ENCODE results near the gene BICDL2. TPM values are rescaled to one million over a fixed set of nuclear protein-coding genes. Genes with fewer than 3 reads are reported as not detected.

Gene BICDL2
- total and polyA plus RNA-seq, 2 of the 8 experiments (the other 6 are each of a cell fraction or from before 2014, with no cell fraction given), result 7.3 to 15.9 TPM

- FAIRE-seq (no peak), DNase-seq (ENCODE audit: low read depth in 1 of 2, low spot score in 2 of 2) (no peak)
- H3K9me3 ChIP-seq (ENCODE audit: insufficient read depth in 2 of 2, low read depth in 1 of 2, low read length in 1 of 2), result no peaks in the 10 kb centered on the region
- no peak overlapping the region for H3K4me3 ChIP-seq (ENCODE audit: extremely low read depth in 1 of 4, insufficient read depth in 2 of 4, low read depth in 3 of 4, low read length in 4 of 4)
- peak overlapping the region; percentile 84; the same call in 1 of the 2 replicates for H2BK12ac ChIP-seq (ENCODE audit: low read depth, low read length)
- no peak overlapping the region for H3K4ac ChIP-seq (replicated peaks; ENCODE audit: insufficient read length, low read depth, low read length)
- H3K18ac ChIP-seq (ENCODE audit: extremely low read depth, low read length), result peak overlapping the region; percentile 32; the same call in 1 of the 2 replicates
- H3K4me2 ChIP-seq (ENCODE audit: insufficient read depth in 1 of 2, low read depth in 2 of 2, low read length in 2 of 2), result no peak overlapping the region
- no peaks in the 10 kb centered on the region for H3K36me3 ChIP-seq (ENCODE audit: control insufficient read depth in 2 of 4, insufficient read depth in 4 of 4, low read length in 3 of 4)
- H3K27me3 ChIP-seq (replicated peaks in 1 of 4; ENCODE audit: control insufficient read depth in 3 of 4, extremely low read depth in 1 of 4, insufficient read depth in 3 of 4, low read length in 3 of 4), result no peaks in the 10 kb centered on the region; a peak in 1 of 7 replicates
- H4K20me1 ChIP-seq (replicated peaks in 1 of 2; ENCODE audit: control insufficient read depth in 1 of 2, insufficient read depth in 2 of 2, low read length in 2 of 2), result no peaks in the 10 kb centered on the region
- CTCF ChIA-PET (ENCODE audit: partially characterized antibody), result interaction anchor here (0.6 to 5.2 kb wide), 5 partner anchors 11 to 193 kb away, joined by 3 to 24 read pairs (median 4); partner anchors contain the start of gene CLDN6
- H2AFZ ChIP-seq (ENCODE audit: low read length), result no peak overlapping the region
- H3K9ac ChIP-seq (replicated peaks in 1 of 4; ENCODE audit: extremely low read depth in 1 of 4, low read depth in 3 of 4, low read length in 3 of 4), result no peak overlapping the region
- no peaks in the 10 kb centered on the region for H3K79me1 ChIP-seq (ENCODE audit: low read depth, low read length)
- WGBS, 2 experiments (ENCODE audit: extremely low coverage in 1 of 2, insufficient coverage in 1 of 2, insufficient read length in 1 of 2, insufficient replicate concordance in 2 of 2, low coverage in 1 of 2, low lambda C conversion rate in 2 of 2, missing lambda C conversion rate in 1 of 2), result 64% methylated on average over 7 of the region's 10 CpGs; no CpG with 5 or more reads in 1 of the 2 experiments
- no peak overlapping the region for H2BK20ac ChIP-seq (ENCODE audit: low read length)
- H2AK5ac ChIP-seq (ENCODE audit: low read depth, low read length), result no peak overlapping the region; the same call in 1 of the 2 replicates
- no peak overlapping the region for H3K56ac ChIP-seq (replicated peaks; ENCODE audit: insufficient read length, low read depth, low read length)
- H3K14ac ChIP-seq (ENCODE audit: insufficient read length), result no peak overlapping the region
- peak overlapping the region; percentile 19 for H4K5ac ChIP-seq (ENCODE audit: insufficient read length, low read depth, low read length)
- H2BK15ac ChIP-seq (ENCODE audit: low read length), result peak overlapping the region; percentile 61; the same call in 1 of the 2 replicates
- H3K4me1 ChIP-seq (replicated peaks in 1 of 4; ENCODE audit: control insufficient read depth in 3 of 4, insufficient read depth in 4 of 4, low read length in 3 of 4), result peaks cover 0 to 28% (median 18%) of the 10 kb centered on the region in 4 experiments; a peak in 6 of 7 replicates
- no peak overlapping the region for H3K27ac ChIP-seq (ENCODE audit: low read depth, low read length)
- peak overlapping the region; percentile 68; the same call in 1 of the 2 replicates for H2BK5ac ChIP-seq (ENCODE audit: low read depth, low read length)
- no peak overlapping the region for H2BK120ac ChIP-seq (replicated peaks; ENCODE audit: low read depth, low read length)
- H4K91ac ChIP-seq (replicated peaks; ENCODE audit: insufficient read length, low read length), result peak overlapping the region; percentile 31
- H3K23ac ChIP-seq (ENCODE audit: insufficient read length), result no peak overlapping the region
- H4K8ac ChIP-seq (ENCODE audit: extremely low read depth, insufficient read depth, low read length), result peak overlapping the region; percentile 11; the same call in 1 of the 2 replicates
- POLR2A ChIA-PET (ENCODE audit: partially characterized antibody), result interaction anchor here (1.1 to 15.2 kb wide), 7 partner anchors 8 to 41 kb away, joined by 4 to 200 read pairs (median 12); partner anchors contain the start of genes CLDN6, HCFC1R1, THOC6 and TNFRSF12A
- no peaks in the 10 kb centered on the region; the same call in 1 of the 2 replicates for H3K23me2 ChIP-seq (ENCODE audit: low read depth, low read length)
- TF ChIP-seq USF2 (IDR thresholded peaks at IDR 0.05; ENCODE audit: low read length), result peak; percentile 25; the same call in 1 of the 2 replicates
- no peak for TF ChIP-seq TBP (IDR thresholded peaks at IDR 0.05; ENCODE audit: low read depth, low read length)
- TF ChIP-seq KDM1A (IDR thresholded peaks at IDR 0.05; ENCODE audit: borderline replicate concordance, low read length), result no peak
- no peaks in the 10 kb centered on the region for H3K79me2 ChIP-seq (ENCODE audit: control insufficient read depth in 1 of 2, insufficient read depth in 2 of 2, low read length in 2 of 2)
Observed at GRCh38 chr16:2990891-2991290, 45.9 kb downstream of the BICDL2 start.

All from H1 (cell line).